HEK293 (cell line): Measurements from ENCODE around the gene EXT2.

Experiments
- CTCF ChIA-PET: fragments of 350-600 bp; formaldehyde crosslinking; extraction: SDS; loops from one replicate; lab custom pipeline; 2021; ENCODE audit warnings: antibody characterized with exemption; lab: Yijun Ruan, JAX
- POLR2A ChIA-PET: fragments of 300-600 bp; formaldehyde crosslinking; extraction: SDS; loops from one replicate; lab custom pipeline; 2020; ENCODE audit warnings: antibody characterized with exemption, inconsistent platforms; lab: Yijun Ruan, JAX
- H3K27ac ChIP-seq: fragments of 200-500 bp; sonication (Bioruptor generic); 2 replicates; pipeline ENCODE4 v1.5.1; 2014; ENCODE audit warnings: low read depth, low read length, control low read depth, inconsistent platforms; ENCODE audit errors: extremely low read depth
- H3K36me3 ChIP-seq, 2 experiments: fragments of 200-500 bp in 1 of 2; sonication (Bioruptor generic) in 1 of 2; 1 replicate in 1 of 2; 2 replicates in 1 of 2; pipeline ENCODE4 v1.5.1; 2014 to 2017; ENCODE audit warnings: inconsistent platforms in 2 of 2, low read length in 2 of 2; ENCODE audit not compliant: control insufficient read depth in 2 of 2, insufficient read depth in 1 of 2
- H3K4me1 ChIP-seq: fragments of 200-500 bp; sonication (Bioruptor generic); 2 replicates; pipeline ENCODE4 v1.5.1; 2014; ENCODE audit warnings: mild to moderate bottlenecking, low read length, inconsistent platforms; ENCODE audit not compliant: control insufficient read depth, insufficient read depth
- H3K4me3 ChIP-seq: 2 replicates; pipeline ENCODE4 v1.5.1; 2011; ENCODE audit warnings: low read depth, mild to moderate bottlenecking, control low read depth, low read length, moderate library complexity
- H3K9me3 ChIP-seq: fragments of 200-500 bp; sonication (Bioruptor generic); 2 replicates; pipeline ENCODE4 v1.5.1; 2014; ENCODE audit warnings: low read depth, low read length, inconsistent platforms; ENCODE audit not compliant: control insufficient read depth, insufficient read depth
- ELK4 ChIP-seq: IDR thresholded peaks from 2 replicates; pipeline ENCODE4 v1.6.1; 2011; ENCODE audit warnings: mild to moderate bottlenecking, low read depth, low read length, borderline replicate concordance
- KLF10 ChIP-seq: fragments of 450-650 bp; IDR thresholded peaks from 2 replicates; pipeline ENCODE4 v1.5.1; 2018; ENCODE audit warnings: missing biosample characterization, mild to moderate bottlenecking, missing genetic modification characterization
- KLF7 ChIP-seq: fragments of 450-650 bp; formaldehyde crosslinking; IDR thresholded peaks from 2 replicates; pipeline ENCODE4 v1.5.1; 2016; ENCODE audit warnings: missing biosample characterization, missing genetic modification characterization, borderline replicate concordance
- MZF1 ChIP-seq: fragments of 450-650 bp; formaldehyde crosslinking; IDR thresholded peaks from 2 replicates; pipeline ENCODE4 v1.5.1; 2017; ENCODE audit warnings: missing biosample characterization, missing genetic modification characterization, borderline replicate concordance
- REPIN1 ChIP-seq: fragments of 450-650 bp; formaldehyde crosslinking; IDR thresholded peaks from 2 replicates; pipeline ENCODE4 v1.5.1; 2017; ENCODE audit warnings: missing biosample characterization, missing genetic modification characterization, low read depth
- ZBTB44 ChIP-seq: fragments of 450-650 bp; IDR thresholded peaks from 2 replicates; pipeline ENCODE4 v1.5.1; 2018; ENCODE audit warnings: missing biosample characterization, mild to moderate bottlenecking, missing genetic modification characterization
- ZNF2 ChIP-seq: fragments of 450-650 bp; formaldehyde crosslinking; IDR thresholded peaks from 2 replicates; pipeline ENCODE4 v1.5.1; 2016; ENCODE audit warnings: missing biosample characterization, missing genetic modification characterization
- ZNF214 ChIP-seq: fragments of 450-650 bp; formaldehyde crosslinking; IDR thresholded peaks from 2 replicates; pipeline ENCODE4 v1.5.1; 2017; ENCODE audit warnings: missing biosample characterization, mild to moderate bottlenecking, missing genetic modification characterization, borderline replicate concordance
- ZNF26 ChIP-seq: fragments of 450-650 bp; formaldehyde crosslinking; IDR thresholded peaks from 2 replicates; pipeline ENCODE4 v1.5.1; 2016; ENCODE audit warnings: missing biosample characterization, missing genetic modification characterization
- ZNF274 ChIP-seq, 2 experiments: fragments of 200-500 bp in 1 of 2; fragments of 450-650 bp in 1 of 2; sonication (Bioruptor generic) in 1 of 2; formaldehyde crosslinking in 1 of 2; IDR thresholded peaks; 2 replicates each; pipeline versions ENCODE4 v1.5.1 to v1.6.1; 2014 to 2016; ENCODE audit warnings: borderline replicate concordance in 1 of 2, inconsistent platforms in 1 of 2, low read length in 1 of 2, missing biosample characterization in 1 of 2, missing genetic modification characterization in 1 of 2
- ZNF354C ChIP-seq: fragments of 450-650 bp; formaldehyde crosslinking; IDR thresholded peaks from 2 replicates; pipeline ENCODE4 v1.5.1; 2016; ENCODE audit warnings: missing biosample characterization, missing genetic modification characterization, low read depth, borderline replicate concordance
- ZNF37A ChIP-seq: fragments of 450-650 bp; IDR thresholded peaks from 2 replicates; pipeline ENCODE4 v1.5.1; 2018; ENCODE audit warnings: missing biosample characterization, missing genetic modification characterization
- ZNF398 ChIP-seq: fragments of 450-650 bp; formaldehyde crosslinking; IDR thresholded peaks from 2 replicates; pipeline ENCODE4 v1.5.1; 2017; ENCODE audit warnings: missing biosample characterization, missing genetic modification characterization
- ZNF426 ChIP-seq: fragments of 450-650 bp; formaldehyde crosslinking; IDR thresholded peaks from 2 replicates; pipeline ENCODE4 v1.5.1; 2017; ENCODE audit warnings: missing biosample characterization, missing genetic modification characterization, mild to moderate bottlenecking, inconsistent platforms, moderate library complexity
- ZNF513 ChIP-seq: fragments of 450-650 bp; IDR thresholded peaks from 2 replicates; pipeline ENCODE4 v1.5.1; 2018; ENCODE audit warnings: missing biosample characterization, missing genetic modification characterization
- ZNF530 ChIP-seq: fragments of 450-650 bp; formaldehyde crosslinking; IDR thresholded peaks from 2 replicates; pipeline ENCODE4 v1.5.1; 2016; ENCODE audit warnings: low read depth, missing biosample characterization, missing genetic modification characterization
- ZNF664 ChIP-seq: fragments of 450-650 bp; formaldehyde crosslinking; IDR thresholded peaks from 2 replicates; pipeline ENCODE4 v1.5.1; 2016; ENCODE audit warnings: missing biosample characterization, missing genetic modification characterization
- ZNF830 ChIP-seq: fragments of 450-650 bp; IDR thresholded peaks from 2 replicates; pipeline ENCODE4 v1.5.0; 2018; ENCODE audit warnings: missing biosample characterization, missing genetic modification characterization, low read depth, mild to moderate bottlenecking, moderate library complexity

Gene EXT2

GRCh38 chr11:44082645-44083044 lies 12.8 kb upstream of the EXT2 start:
- TF ChIP-seq ZNF26 (no peak), ZNF2 (tag by site-specific recombination) (no peak), ZNF274 (IDR thresholded peaks at IDR 0.05; ENCODE audit: low read length) (no peak), ZNF274 (tag by site-specific recombination; IDR thresholded peaks at IDR 0.05; ENCODE audit: borderline replicate concordance) (no peak), ZNF664 (tag by site-specific recombination) (no peak), ZNF214 (no peak), ZNF37A (tag by site-specific recombination) (no peak), KLF7 (tag by site-specific recombination) (no peak), KLF10 (tag by site-specific recombination) (no peak), ZNF513 (tag by site-specific recombination) (no peak), ZNF830 (tag by site-specific recombination) (no peak), ZNF354C (no peak), MZF1 (tag by site-specific recombination) (no peak), ZNF426 (no peak), ZNF530 (tag by site-specific recombination) (no peak), REPIN1 (tag by site-specific recombination) (no peak), ZBTB44 (tag by site-specific recombination) (no peak), ELK4 (no peak), ZNF398 (no peak)
- H3K36me3 ChIP-seq = no peaks in the 10 kb centered on the region
- H3K9me3 ChIP-seq = no peaks in the 10 kb centered on the region
- no peak overlapping the region for H3K4me3 ChIP-seq
- H3K27ac ChIP-seq = no peak overlapping the region
- H3K4me1 ChIP-seq = no peaks in the 10 kb centered on the region
- ChIA-PET POLR2A (no interaction called here), CTCF (interaction anchor here (0.9 to 8.4 kb wide), 2 partner anchors 12 to 137 kb away, joined by 3 to 64 read pairs; partner anchors contain the start of gene EXT2)
